PFSK-1 (cell line): Measurements from ENCODE around the gene BEAN1.

ENCODE experiments used
- FOXP2 ChIP-seq: optimal IDR thresholded peaks from 2 replicates; pipeline ENCODE3; 2011; ENCODE audit warnings: borderline replicate concordance, control low read depth, inconsistent platforms; ENCODE audit not compliant: insufficient read depth; ENCODE audit errors: extremely low read length, extremely low read depth
- POLR2AphosphoS5 ChIP-seq: IDR thresholded peaks from 2 replicates; pipeline ENCODE4 v1.6.1; 2012; ENCODE audit warnings: low read depth, mild to moderate bottlenecking, control low read depth, low read length, moderate library complexity
- SIN3A ChIP-seq: IDR thresholded peaks from 2 replicates; pipeline ENCODE4 v1.6.1; 2012; ENCODE audit warnings: mild to moderate bottlenecking, low read length, moderate library complexity, borderline replicate concordance; ENCODE audit not compliant: insufficient read depth
- TAF1 ChIP-seq: IDR thresholded peaks from 2 replicates; pipeline ENCODE4 v1.6.1; 2012; ENCODE audit warnings: low read length, control low read depth, borderline replicate concordance; ENCODE audit not compliant: insufficient read depth
- TF ChIP-seq, protein P1 (sequence below), 2 experiments: IDR thresholded peaks; 2 replicates each; pipeline versions ENCODE4 v1.6.1 to v1.8.0; 2011 to 2012; ENCODE audit warnings: low read depth in 2 of 2, low read length in 2 of 2, control low read depth in 1 of 2, inconsistent platforms in 1 of 2, mild to moderate bottlenecking in 1 of 2, moderate library complexity in 1 of 2; ENCODE audit not compliant: insufficient read depth in 1 of 2

Gene BEAN1

DNA sequence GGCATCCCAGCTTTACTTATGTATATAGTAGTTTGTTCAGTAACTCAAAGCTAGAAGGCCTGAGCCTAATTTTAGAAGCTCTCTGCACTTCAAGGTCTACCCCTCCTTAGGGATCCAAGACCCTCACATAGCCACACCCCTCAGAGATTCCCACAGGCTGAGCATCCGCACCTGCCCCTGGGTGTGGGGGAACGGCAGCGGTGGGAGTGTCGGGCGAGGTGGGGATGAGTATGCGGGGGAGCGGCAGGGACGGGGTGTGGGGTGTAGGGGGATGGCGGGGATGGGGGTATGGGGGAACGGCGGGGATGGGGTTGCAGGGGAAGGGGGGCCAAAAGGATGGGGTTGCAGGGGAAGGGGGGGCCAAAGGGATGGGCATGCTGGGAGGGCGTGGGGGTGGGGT lies 24.9 kb upstream of the BEAN1 start:
- TF ChIP-seq, protein P1, sequence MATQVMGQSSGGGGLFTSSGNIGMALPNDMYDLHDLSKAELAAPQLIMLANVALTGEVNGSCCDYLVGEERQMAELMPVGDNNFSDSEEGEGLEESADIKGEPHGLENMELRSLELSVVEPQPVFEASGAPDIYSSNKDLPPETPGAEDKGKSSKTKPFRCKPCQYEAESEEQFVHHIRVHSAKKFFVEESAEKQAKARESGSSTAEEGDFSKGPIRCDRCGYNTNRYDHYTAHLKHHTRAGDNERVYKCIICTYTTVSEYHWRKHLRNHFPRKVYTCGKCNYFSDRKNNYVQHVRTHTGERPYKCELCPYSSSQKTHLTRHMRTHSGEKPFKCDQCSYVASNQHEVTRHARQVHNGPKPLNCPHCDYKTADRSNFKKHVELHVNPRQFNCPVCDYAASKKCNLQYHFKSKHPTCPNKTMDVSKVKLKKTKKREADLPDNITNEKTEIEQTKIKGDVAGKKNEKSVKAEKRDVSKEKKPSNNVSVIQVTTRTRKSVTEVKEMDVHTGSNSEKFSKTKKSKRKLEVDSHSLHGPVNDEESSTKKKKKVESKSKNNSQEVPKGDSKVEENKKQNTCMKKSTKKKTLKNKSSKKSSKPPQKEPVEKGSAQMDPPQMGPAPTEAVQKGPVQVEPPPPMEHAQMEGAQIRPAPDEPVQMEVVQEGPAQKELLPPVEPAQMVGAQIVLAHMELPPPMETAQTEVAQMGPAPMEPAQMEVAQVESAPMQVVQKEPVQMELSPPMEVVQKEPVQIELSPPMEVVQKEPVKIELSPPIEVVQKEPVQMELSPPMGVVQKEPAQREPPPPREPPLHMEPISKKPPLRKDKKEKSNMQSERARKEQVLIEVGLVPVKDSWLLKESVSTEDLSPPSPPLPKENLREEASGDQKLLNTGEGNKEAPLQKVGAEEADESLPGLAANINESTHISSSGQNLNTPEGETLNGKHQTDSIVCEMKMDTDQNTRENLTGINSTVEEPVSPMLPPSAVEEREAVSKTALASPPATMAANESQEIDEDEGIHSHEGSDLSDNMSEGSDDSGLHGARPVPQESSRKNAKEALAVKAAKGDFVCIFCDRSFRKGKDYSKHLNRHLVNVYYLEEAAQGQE (IDR thresholded peaks at IDR 0.05; ENCODE audit: insufficient read depth in 1 of 2, low read depth in 2 of 2, low read length in 2 of 2) = no peak
- no peak for TF ChIP-seq POLR2AphosphoS5

DNA sequence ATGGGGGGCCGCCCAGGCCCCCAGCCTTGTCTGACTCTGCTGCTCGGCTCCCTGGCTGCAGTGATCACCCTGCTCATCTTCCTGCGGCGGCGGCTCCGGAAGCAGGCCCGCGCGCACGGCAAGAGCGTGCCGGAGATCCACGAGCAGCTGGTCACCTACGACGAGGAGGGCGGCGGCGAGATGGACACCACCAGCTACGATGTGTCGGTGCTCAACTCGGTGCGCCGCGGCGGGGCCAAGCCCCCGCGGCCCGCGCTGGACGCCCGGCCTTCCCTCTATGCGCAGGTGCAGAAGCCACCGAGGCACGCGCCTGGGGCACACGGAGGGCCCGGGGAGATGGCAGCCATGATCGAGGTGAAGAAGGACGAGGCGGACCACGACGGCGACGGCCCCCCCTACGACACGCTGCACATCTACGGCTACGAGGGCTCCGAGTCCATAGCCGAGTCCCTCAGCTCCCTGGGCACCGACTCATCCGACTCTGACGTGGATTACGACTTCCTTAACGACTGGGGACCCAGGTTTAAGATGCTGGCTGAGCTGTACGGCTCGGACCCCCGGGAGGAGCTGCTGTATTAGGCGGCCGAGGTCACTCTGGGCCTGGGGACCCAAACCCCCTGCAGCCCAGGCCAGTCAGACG lies 24.4 kb upstream of the BEAN1 start:
- no peak for TF ChIP-seq FOXP2
- TF ChIP-seq, protein P1 (IDR thresholded peaks at IDR 0.05; ENCODE audit: insufficient read depth in 1 of 2, low read depth in 2 of 2, low read length in 2 of 2) = no peak
- TF ChIP-seq TAF1 = no peak
- no peak for TF ChIP-seq SIN3A
- no peak for TF ChIP-seq POLR2AphosphoS5

DNA sequence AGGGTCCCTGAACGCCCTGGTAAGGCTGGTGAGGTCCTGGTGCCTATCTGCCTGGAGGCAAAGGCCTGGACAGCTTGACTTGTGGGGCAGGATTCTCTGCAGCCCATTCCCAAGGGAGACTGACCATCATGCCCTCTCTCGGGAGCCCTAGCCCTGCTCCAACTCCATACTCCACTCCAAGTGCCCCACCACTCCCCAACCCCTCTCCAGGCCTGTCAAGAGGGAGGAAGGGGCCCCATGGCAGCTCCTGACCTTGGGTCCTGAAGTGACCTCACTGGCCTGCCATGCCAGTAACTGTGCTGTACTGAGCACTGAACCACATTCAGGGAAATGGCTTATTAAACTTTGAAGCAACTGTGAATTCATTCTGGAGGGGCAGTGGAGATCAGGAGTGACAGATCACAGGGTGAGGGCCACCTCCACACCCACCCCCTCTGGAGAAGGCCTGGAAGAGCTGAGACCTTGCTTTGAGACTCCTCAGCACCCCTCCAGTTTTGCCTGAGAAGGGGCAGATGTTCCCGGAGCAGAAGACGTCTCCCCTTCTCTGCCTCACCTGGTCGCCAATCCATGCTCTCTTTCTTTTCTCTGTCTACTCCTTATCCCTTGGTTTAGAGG lies 23.5 kb upstream of the BEAN1 start:
- TF ChIP-seq SIN3A (no peak), TAF1 (no peak), POLR2AphosphoS5 (no peak), FOXP2 (no peak)
- TF ChIP-seq, protein P1 (IDR thresholded peaks at IDR 0.05; ENCODE audit: insufficient read depth in 1 of 2, low read depth in 2 of 2, low read length in 2 of 2) = no peak

DNA sequence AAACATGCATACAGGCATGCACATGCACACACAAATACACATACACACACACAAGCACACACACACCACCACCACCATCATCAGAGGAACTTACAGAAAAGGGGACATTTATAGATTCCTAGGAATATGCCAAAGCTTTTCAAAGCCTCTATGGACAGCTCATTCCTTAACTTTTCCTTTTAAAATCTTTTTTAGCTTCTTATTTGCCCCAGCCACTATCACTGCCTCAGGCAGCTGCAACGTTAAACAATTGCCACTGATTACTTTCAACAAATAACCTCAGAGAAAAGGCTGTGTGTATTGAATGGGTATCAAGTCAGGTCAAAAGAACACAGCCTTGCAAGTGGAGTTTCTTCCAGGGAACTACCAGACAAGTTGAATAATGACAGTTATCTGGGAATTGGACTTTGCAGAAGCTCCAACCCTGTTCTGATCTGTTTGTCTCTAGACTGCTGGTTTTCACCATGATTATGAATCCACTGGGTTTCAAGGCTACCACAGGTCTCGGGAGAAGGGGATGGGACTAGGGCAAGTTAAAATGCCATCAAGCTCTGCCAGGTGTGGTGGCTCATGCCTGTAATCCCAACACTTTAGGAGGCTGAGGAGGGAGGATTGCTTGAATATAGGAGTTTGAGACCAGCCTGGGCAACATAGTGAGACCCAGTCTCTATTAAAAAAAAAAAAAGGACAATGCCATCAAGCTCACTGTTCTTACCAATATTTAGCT lies 21.9 kb upstream of the BEAN1 start:
- TF ChIP-seq, protein P1 (IDR thresholded peaks at IDR 0.05; ENCODE audit: insufficient read depth in 1 of 2, low read depth in 2 of 2, low read length in 2 of 2) = no peak
- no peak for TF ChIP-seq FOXP2
- no peak for TF ChIP-seq SIN3A
- TF ChIP-seq POLR2AphosphoS5 = no peak
- TF ChIP-seq TAF1 = no peak
